HepG2 (cell line): ENCODE data around the gene PRSS48. TPM values are rescaled to one million over a fixed set of nuclear protein-coding genes. Genes with fewer than 3 reads are reported as not detected.

ENCODE experiments used
- CENPT ChIP-seq: sonication (generic); formaldehyde crosslinking; IDR thresholded peaks from 2 replicates; pipeline ENCODE4 v1.8.0; 2022; ENCODE audit warnings: low read depth, mild to moderate bottlenecking, moderate library complexity, missing genetic modification reagents
- FOXJ3 ChIP-seq: sonication (generic); formaldehyde crosslinking; IDR thresholded peaks from 2 replicates; pipeline ENCODE4 v1.4.0; 2020; ENCODE audit warnings: missing genetic modification reagents, mild to moderate bottlenecking, borderline replicate concordance
- KLF16 ChIP-seq, 2 experiments: sonication (generic) in 1 of 2; formaldehyde crosslinking in 1 of 2; IDR thresholded peaks; 2 replicates each; pipeline versions ENCODE4 v1.6.1 to v1.8.0; 2016 to 2023; ENCODE audit warnings: missing genetic modification reagents in 2 of 2, missing compliant biosample characterization in 1 of 2
- LRRFIP1 ChIP-seq: sonication (generic); formaldehyde crosslinking; conservative IDR thresholded peaks from 2 replicates; pipeline ENCODE4 v1.4.0; 2020; ENCODE audit warnings: missing genetic modification reagents
- MAFK ChIP-seq, 2 experiments: IDR thresholded peaks in 1 of 2; conservative IDR thresholded peaks in 1 of 2; 2 replicates each; pipeline ENCODE4 v1.6.1; 2011; ENCODE audit warnings: improper control_type of control experiment in 2 of 2, low read length in 2 of 2
- NCOR1 ChIP-seq: fragments of 200-600 bp; sonication (generic); IDR thresholded peaks from 2 replicates; pipeline ENCODE4 v1.7.0; 2017; ENCODE audit warnings: antibody characterized with exemption, low read length, borderline replicate concordance
- NFYC ChIP-seq: IDR thresholded peaks from 2 replicates; pipeline ENCODE4 v1.6.1; 2016; ENCODE audit warnings: missing genetic modification reagents, missing compliant biosample characterization
- PREB ChIP-seq: sonication (generic); formaldehyde crosslinking; IDR thresholded peaks from 2 replicates; pipeline ENCODE4 v1.4.0; 2020; ENCODE audit warnings: missing genetic modification reagents
- RBM22 ChIP-seq: fragments of 200-400 bp; formaldehyde crosslinking; optimal IDR thresholded peaks from 2 replicates; pipeline ENCODE3; 2017; ENCODE audit warnings: mild to moderate bottlenecking, low read length, moderate library complexity
- REPIN1 ChIP-seq: sonication (generic); formaldehyde crosslinking; IDR thresholded peaks from 2 replicates; pipeline ENCODE4 v1.8.0; 2022; ENCODE audit warnings: missing genetic modification reagents, low read depth, mild to moderate bottlenecking, borderline replicate concordance
- TEAD3 ChIP-seq: optimal IDR thresholded peaks from 2 replicates; pipeline ENCODE3; 2016; ENCODE audit warnings: borderline replicate concordance
- TFAP4 ChIP-seq: sonication (generic); IDR thresholded peaks from 2 replicates; pipeline ENCODE4 v1.6.1; 2016; ENCODE audit warnings: low read depth, borderline replicate concordance
- TRIM22 ChIP-seq: fragments of 450-650 bp; IDR thresholded peaks from 2 replicates; pipeline ENCODE4 v1.6.1; 2017
- YEATS2 ChIP-seq: sonication (generic); formaldehyde crosslinking; IDR thresholded peaks from 2 replicates; pipeline ENCODE4 v1.4.0; 2020; ENCODE audit warnings: missing genetic modification reagents, borderline replicate concordance
- ZBTB20 ChIP-seq: sonication (generic); formaldehyde crosslinking; IDR thresholded peaks from 2 replicates; pipeline ENCODE4 v1.8.1; 2023; ENCODE audit warnings: missing genetic modification reagents, low read depth, mild to moderate bottlenecking, borderline replicate concordance
- ZBTB3 ChIP-seq: sonication (generic); formaldehyde crosslinking; IDR thresholded peaks from 2 replicates; pipeline ENCODE4 v1.4.0; 2020; ENCODE audit warnings: low read depth, mild to moderate bottlenecking, moderate library complexity, missing genetic modification reagents, borderline replicate concordance
- ZHX1 ChIP-seq: sonication (generic); formaldehyde crosslinking; IDR thresholded peaks from 2 replicates; pipeline ENCODE4 v1.8.1; 2022; ENCODE audit warnings: low read depth, mild to moderate bottlenecking, missing genetic modification reagents
- ZNF17 ChIP-seq: sonication (generic); formaldehyde crosslinking; IDR thresholded peaks from 2 replicates; pipeline ENCODE4 v1.5.0; 2020; ENCODE audit warnings: mild to moderate bottlenecking, missing genetic modification reagents
- ZNF547 ChIP-seq: sonication (generic); formaldehyde crosslinking; IDR thresholded peaks from 2 replicates; pipeline ENCODE4 v1.5.1; 2020; ENCODE audit warnings: mild to moderate bottlenecking, missing genetic modification reagents
- ZNF7 ChIP-seq: IDR thresholded peaks from 2 replicates; pipeline ENCODE4 v1.6.1; 2016; ENCODE audit warnings: missing biosample characterization, missing genetic modification reagents
- polyA plus RNA-seq, 8 experiments: library from polyadenylated mRNA; depleted of rRNA in 3 of 8; stranded (reverse) in 7 of 8; unstranded in 1 of 8; fragments of >200 nt; fragmentation: Illumina TruSeq in 4 of 8; extraction: Trizol in 4 of 8; gene quantifications; 2 replicates each; pipeline versions ENCODE4 v1.2.1 to v1.2.3, GENCODE V29; 2011 to 2016; ENCODE audit warnings: low read depth in 4 of 8, missing spikeins in 1 of 8, mixed read lengths in 1 of 8; ENCODE audit not compliant: insufficient read depth in 1 of 8
- total RNA-seq, 5 experiments: library from RNA; depleted of rRNA; stranded (reverse); fragments of >200 nt; fragmentation: Illumina TruSeq; extraction: Trizol; gene quantifications; 2 replicates each; pipeline ENCODE4 v1.2.3, GENCODE V29; 2016; ENCODE audit warnings: low read depth in 1 of 5

PRSS48 gene
- total and polyA plus RNA-seq, 2 of the 13 experiments (the other 11 are each of a cell fraction or from before 2014, with no cell fraction given) = not detected

GRCh38 chr4:151251603-151252304, 25.2 kb upstream of the PRSS48 start (continued):
- peak; percentile 75; the same call in 1 of the 2 replicates for TF ChIP-seq TFAP4
- TF ChIP-seq MAFK (conservative IDR thresholded peaks at IDR 0.05 in 1 of 2, IDR thresholded peaks at IDR 0.05 in 1 of 2; ENCODE audit: low read length in 2 of 2) = peak; percentile 7 to 53; a peak in 3 of 4 replicates
- peak; percentile 39; the same call in 1 of the 2 replicates for TF ChIP-seq NFYC (CRISPR knock-in tag)
- TF ChIP-seq NCOR1 = 0 out of 2 replicates have a peak, but pooled peaks have one; percentile 28
- TF ChIP-seq ZHX1 = 0 out of 2 replicates have a peak, but pooled peaks have one; percentile 34
- peak; percentile 79; the same call in 1 of the 2 replicates for TF ChIP-seq FOXJ3 (CRISPR knock-in tag)
- TF ChIP-seq KLF16 (CRISPR knock-in tag; IDR thresholded peaks at IDR 0.05) = no peak
- peak; percentile 46; the same call in 1 of the 2 replicates for TF ChIP-seq ZBTB20
- TF ChIP-seq YEATS2 (CRISPR knock-in tag) = peak; percentile 19; the same call in 1 of the 2 replicates
- TF ChIP-seq PREB = no peak
- TF ChIP-seq RBM22 = peak; percentile 56
- peak; percentile 55 for TF ChIP-seq TEAD3
- no peak for TF ChIP-seq ZBTB3
- TF ChIP-seq TRIM22 = no peak
- TF ChIP-seq CENPT (CRISPR knock-in tag) = no peak
- no peak for TF ChIP-seq ZNF547 (CRISPR knock-in tag)
- TF ChIP-seq LRRFIP1 (CRISPR knock-in tag) = no peak
- no peak for TF ChIP-seq ZNF17 (CRISPR knock-in tag)
- 0 out of 2 replicates have a peak, but pooled peaks have one; percentile 30 for TF ChIP-seq ZNF7
- TF ChIP-seq REPIN1 (CRISPR knock-in tag) = peak; percentile 51; the same call in 1 of the 2 replicates
